Stromal cell of bone marrow (primary cell): ENCODE measurements around the gene TIMM22.

Experiments
- DNase-seq: peaks from one replicate; pipeline ENCODE4 v3.0.0-alpha.2; 2012; ENCODE audit warnings: low read depth

Gene TIMM22

GRCh38 chr17:1002771-1003555 is 6.0 kb downstream of the TIMM22 start:
- DNase-seq, result peak; percentile 89

- no peak for DNase-seq
These were observed 6.7 kb downstream of the TIMM22 start for GRCh38 chr17:1003633-1003971.

DNA sequence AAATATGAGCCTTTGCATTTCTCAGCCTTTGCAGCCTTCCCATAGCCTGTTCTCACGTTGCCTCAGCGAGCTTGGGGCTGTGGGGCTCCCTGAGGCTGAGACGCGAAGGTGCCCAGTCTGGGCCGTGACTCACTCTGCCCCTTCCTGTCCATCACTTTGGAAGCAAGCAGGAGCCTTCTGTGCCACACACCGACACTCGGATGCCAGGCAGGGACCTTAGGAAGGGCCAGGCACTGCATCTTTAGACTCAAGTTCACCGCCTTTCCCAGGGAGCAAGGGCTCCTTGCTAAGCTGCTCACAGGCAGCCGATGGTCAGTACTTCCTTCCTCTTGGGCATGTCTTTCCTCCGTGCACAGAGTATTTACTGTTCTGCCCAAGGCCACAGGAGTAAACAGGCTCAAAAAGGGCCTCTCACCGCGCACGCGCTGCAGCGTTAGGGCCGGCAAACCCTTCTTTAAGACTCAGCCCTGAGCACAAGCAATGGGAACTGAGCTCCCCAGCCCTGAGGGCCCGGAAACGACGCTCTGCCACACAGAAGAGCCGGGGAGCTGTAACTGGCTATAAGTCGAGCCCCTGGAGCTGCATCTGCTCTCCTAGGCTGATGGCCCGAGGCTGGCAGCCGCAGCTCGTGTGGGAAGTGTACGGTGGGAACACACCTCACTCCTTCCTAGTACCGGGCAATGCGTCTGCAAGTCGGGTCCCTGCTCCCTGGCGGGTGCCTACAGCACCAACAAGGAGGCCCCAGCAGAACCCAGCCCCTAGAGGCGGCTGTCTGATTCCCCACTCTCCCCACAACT is 7.2 kb downstream of the TIMM22 start:
- no peak for DNase-seq

- DNase-seq, result no peak
These were observed 7.9 kb downstream of the TIMM22 start for GRCh38 chr17:1004769-1005295.

DNA sequence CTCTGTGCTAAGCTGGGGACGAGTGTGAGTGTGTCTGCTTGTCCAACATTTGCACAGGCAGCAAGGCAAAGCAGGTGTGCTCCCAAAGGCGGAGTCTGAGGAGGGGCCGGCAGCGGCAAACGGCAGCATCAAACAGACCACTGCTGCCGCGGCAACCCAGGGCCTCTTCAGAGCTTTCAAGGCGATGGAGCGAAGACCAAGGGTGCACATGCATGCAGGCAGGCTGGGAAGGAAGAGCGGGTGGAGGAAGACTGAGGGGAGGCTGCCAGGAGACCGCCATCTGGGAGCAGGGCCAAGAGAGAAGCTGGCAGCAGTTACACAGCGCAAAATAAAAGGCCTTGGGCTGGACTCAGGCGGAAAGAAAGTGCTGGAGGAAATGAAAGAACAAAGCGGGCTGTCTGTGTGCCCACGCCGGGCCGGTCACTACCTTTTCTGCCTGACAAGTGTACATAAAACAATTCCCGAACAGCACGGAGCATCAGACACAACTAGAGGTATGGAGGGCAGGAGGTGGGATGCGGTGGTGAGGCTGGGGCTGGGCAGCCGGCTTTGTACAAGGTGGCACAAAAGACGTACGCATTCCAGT is 8.5 kb downstream of the TIMM22 start:
- peak; percentile 54 for DNase-seq

- no peak for DNase-seq
These were observed 9.1 kb downstream of the TIMM22 start for GRCh38 chr17:1006054-1006453.

- DNase-seq, result no peak
These were observed 10.5 kb downstream of the TIMM22 start for GRCh38 chr17:1007310-1008007.

- DNase-seq, result no peak
These were observed 11.3 kb downstream of the TIMM22 start for GRCh38 chr17:1008008-1008761.

- DNase-seq, result no peak
These were observed 12.5 kb downstream of the TIMM22 start for GRCh38 chr17:1009229-1010085.

- DNase-seq, result no peak
These were observed 13.1 kb downstream of the TIMM22 start for GRCh38 chr17:1010086-1010450.

DNA sequence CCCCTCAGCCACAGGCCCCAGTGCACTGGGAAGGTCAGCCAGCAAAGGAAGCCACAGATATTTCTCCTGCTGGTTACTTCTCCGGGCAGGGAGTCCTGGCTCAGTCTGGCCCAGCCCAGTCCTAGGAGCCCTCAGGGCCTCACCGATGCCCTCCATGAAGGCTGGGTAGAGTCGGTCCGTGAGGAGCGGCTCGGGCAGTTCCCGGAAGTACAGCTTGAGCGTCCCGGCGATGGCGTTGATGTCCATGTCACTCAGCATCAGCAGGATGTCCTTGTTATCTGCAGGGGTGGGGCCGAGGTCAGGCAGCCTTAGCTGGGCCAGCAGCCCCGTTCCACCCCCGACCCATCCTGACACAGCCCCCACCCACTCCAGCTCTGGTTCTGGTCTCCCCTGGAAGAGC is 13.7 kb downstream of the TIMM22 start:
- DNase-seq, result no peak

- no peak for DNase-seq
These were observed 14.2 kb downstream of the TIMM22 start for GRCh38 chr17:1011138-1011537.

- DNase-seq, result no peak
These were observed 15.1 kb downstream of the TIMM22 start for GRCh38 chr17:1011760-1012735.

DNA sequence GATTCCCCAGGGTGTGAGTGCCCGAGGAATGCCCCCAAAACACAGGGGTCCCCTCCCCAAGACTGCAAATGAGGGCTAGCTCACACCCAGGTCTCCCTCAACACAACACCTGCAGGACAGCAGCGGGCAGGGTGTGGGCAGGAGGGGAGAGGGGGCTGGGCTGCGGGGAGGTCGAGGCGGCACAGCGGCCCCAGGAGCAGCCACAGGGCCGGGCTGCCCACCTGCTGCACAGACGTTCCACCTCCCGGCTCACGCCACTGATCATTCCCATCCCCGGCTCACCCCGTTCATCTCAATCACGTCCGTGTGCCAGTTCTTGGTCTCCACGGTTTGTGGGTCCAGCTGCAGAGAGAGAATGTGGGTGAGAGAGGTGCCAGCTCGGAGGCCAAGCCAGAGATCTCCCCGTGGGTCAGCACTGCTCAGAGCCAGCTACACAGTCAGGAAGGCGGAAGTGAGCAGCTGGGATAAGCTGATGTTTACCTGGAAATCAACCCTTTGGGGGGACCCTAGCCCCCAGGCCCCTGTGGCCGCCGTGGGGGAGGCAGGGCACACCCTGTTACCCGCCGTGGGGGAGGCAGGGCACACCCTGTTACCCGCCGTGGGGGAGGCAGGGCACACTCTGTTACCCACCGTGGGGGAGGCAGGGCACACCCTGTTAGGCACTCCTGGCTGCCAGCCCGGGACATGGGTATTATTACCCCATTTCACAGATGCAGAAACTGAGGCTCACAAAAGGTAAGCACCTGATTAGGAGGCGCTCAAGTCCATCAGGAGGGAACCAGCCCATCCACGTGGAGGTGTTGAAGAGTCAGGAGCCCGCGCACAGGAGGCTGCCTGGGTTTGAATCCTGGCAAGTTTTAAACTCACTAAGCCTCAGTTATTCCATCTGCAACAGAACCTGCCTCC is 16.1 kb downstream of the TIMM22 start:
- no peak for DNase-seq

DNA sequence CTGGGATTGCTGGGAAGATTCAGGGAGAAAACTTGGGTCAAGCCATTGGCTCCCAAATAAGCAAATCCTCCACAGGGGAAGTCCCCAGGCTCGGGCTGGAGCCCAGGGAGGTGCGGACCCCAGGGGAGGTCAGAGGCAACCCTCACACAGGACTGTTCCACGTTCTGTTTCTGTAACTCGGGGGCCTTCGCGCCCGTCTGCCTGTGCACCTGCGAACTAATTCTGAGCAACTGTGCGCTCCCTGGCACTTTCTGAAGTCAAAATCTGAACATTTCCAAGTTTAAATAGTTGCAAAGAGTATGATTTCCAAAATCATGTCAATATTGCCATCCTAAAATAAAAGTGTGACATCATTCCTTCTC is 16.8 kb downstream of the TIMM22 start:
- DNase-seq, result no peak

DNA sequence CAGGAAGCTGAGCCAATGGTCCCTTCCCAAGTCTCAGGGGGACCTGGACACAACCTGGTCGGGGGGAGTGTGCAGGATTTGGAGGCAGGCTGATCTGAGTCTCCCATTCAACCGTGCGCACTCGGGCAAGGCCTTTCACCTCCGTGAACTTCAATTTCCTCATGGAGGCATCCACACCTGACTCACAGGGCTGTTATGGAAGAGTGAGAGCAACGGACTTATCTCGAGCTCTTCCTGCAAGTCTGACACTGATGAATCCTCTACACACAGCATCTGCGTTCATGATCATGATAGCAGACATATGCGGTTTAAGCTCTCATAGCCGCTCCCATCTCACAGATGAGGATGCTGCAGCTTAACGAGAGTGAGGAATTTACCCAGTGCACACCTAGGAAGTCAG is 21.6 kb downstream of the TIMM22 start:
- DNase-seq, result no peak

- no peak for DNase-seq
These were observed 22.5 kb downstream of the TIMM22 start for GRCh38 chr17:1019451-1019850.

DNA sequence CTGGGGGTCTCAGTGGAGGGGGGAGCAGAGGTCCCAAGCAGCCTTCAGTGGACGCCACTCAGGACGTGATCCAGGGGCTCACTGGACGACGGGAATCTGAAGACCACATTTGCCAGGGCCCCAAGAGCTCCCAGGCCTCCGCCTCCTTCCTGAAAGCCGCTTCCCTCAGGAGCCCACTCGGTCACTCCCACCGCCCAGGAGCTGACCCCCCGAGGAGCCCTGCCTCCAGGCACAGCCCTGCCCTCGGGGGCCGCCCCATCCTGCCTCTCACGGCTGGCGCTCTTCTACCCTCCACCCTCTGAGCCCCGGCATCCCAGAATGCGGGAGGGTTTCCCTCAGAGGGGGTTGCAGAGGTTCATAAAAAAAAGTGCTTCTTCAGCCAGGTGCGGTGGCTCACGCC is 24.2 kb downstream of the TIMM22 start:
- no peak for DNase-seq
